Activated CD8-positive, alpha-beta T cell treated with anti-CD3 and anti-CD28 coated beads for 36 hours (primary cell): Measurements from ENCODE around the gene CDHR3. TPM values are rescaled to one million over a fixed set of nuclear protein-coding genes. Genes with fewer than 3 reads are reported as not detected.

ENCODE experiments used
- ATAC-seq: fragments of 200-7000 bp; cut with Tn5 transposase; one replicate; pipeline ENCODE4 v1.10.0; 2021; ENCODE audit warnings: mild to moderate bottlenecking, moderate library complexity
- CTCF ChIA-PET: fragments of 350-600 bp; sonication (Branson Sonifier 250); formaldehyde crosslinking; loops from one replicate; lab custom pipeline; 2021; ENCODE audit warnings: antibody characterized with exemption; lab: Charles Lee
- POLR2A ChIA-PET: fragments of 350-600 bp; sonication (Branson Sonifier 250); formaldehyde crosslinking; loops from one replicate; lab custom pipeline; 2021; ENCODE audit warnings: antibody characterized with exemption; lab: Charles Lee
- DNase-seq: peaks from one replicate; pipeline ENCODE4 v3.0.0-alpha.2; 2020
- H3K27ac Mint-ChIP-seq: one replicate; pipeline ENCODE4 v1.8.0; 2021; ENCODE audit warnings: mild to moderate bottlenecking, mixed read lengths
- H3K27me3 Mint-ChIP-seq: one replicate; pipeline ENCODE4 v1.8.0; 2021; ENCODE audit warnings: mixed read lengths
- H3K36me3 Mint-ChIP-seq: one replicate; pipeline ENCODE4 v1.8.0; 2021; ENCODE audit warnings: low read depth, mixed read lengths
- H3K4me1 Mint-ChIP-seq: one replicate; pipeline ENCODE4 v1.8.0; 2021; ENCODE audit warnings: low read depth, mixed read lengths
- H3K4me3 Mint-ChIP-seq: one replicate; pipeline ENCODE4 v1.8.0; 2021; ENCODE audit warnings: mild to moderate bottlenecking, moderate library complexity, mixed read lengths
- H3K9me3 Mint-ChIP-seq: one replicate; pipeline ENCODE4 v1.8.0; 2021; ENCODE audit warnings: mixed read lengths
- CTCF ChIP-seq: fragments of 200-600 bp; IDR thresholded peaks from one replicate; pipeline ENCODE4 v1.8.0; 2022; ENCODE audit warnings: antibody characterized with exemption, mild to moderate bottlenecking
- intact Hi-C: fragments of 100-400 bp; cut with micrococcal nuclease; formaldehyde crosslinking; loops from one replicate; pipeline ENCODE4 v1.10.0; 2022
- total RNA-seq, 2 experiments: library from RNA; stranded (reverse); gene quantifications; one replicate each; pipeline ENCODE4 v1.2.3, GENCODE V29; 2021

CDHR3 gene
- total RNA-seq, 2 experiments from 2014 or later: 0.58 to 0.74 TPM

- Mint-ChIP-seq H3K4me1 (peaks cover 22% of the 10 kb centered on the region), H3K27ac (no peak overlapping the region), H3K27me3 (no peaks in the 10 kb centered on the region), H3K4me3 (no peak overlapping the region), H3K36me3 (no peaks in the 10 kb centered on the region), H3K9me3 (no peaks in the 10 kb centered on the region)
- ChIA-PET POLR2A (interaction anchor here (0.6 kb wide), 1 partner anchor 398 kb away, joined by 3 read pairs; no protein-coding TSS in a partner anchor), CTCF (interaction anchor here (1.4 to 7.0 kb wide), 3 partner anchors 18 to 390 kb away, joined by 5 to 104 read pairs (median 97); no protein-coding TSS in a partner anchor)
- intact Hi-C loops: loop anchor here (10.0 kb wide), 1 partner anchor 111 kb away; no protein-coding TSS in a partner anchor
- TF ChIP-seq CTCF: no peak
- ATAC-seq (no peak), DNase-seq (no peak)
These were observed 82.5 kb downstream of the CDHR3 start for GRCh38 chr7:106045586-106045985.

GRCh38 chr7:106047184-106047583 is 84.1 kb downstream of the CDHR3 start:
- Mint-ChIP-seq H3K4me3 (no peak overlapping the region), H3K9me3 (no peaks in the 10 kb centered on the region), H3K27ac (no peak overlapping the region), H3K4me1 (peaks cover 7% of the 10 kb centered on the region), H3K36me3 (no peaks in the 10 kb centered on the region), H3K27me3 (no peaks in the 10 kb centered on the region)
- intact Hi-C loops: loop anchor here (10.0 kb wide), 1 partner anchor 112 kb away; no protein-coding TSS in a partner anchor
- no peak for TF ChIP-seq CTCF
- DNase-seq: no peak
- ChIA-PET POLR2A (no interaction called here), CTCF (interaction anchor here (0.8 to 3.0 kb wide), 6 partner anchors 13 to 395 kb away, joined by 3 to 17 read pairs (median 3); no protein-coding TSS in a partner anchor)
- no peak for ATAC-seq

GRCh38 chr7:106047818-106048705 is 85.0 kb downstream of the CDHR3 start:
- intact Hi-C loops: loop anchor here (10.0 kb wide), 1 partner anchor 113 kb away; no protein-coding TSS in a partner anchor
- Mint-ChIP-seq H3K36me3 (no peaks in the 10 kb centered on the region), H3K4me1 (no peaks in the 10 kb centered on the region), H3K27ac (no peak overlapping the region), H3K9me3 (no peaks in the 10 kb centered on the region), H3K27me3 (no peaks in the 10 kb centered on the region), H3K4me3 (no peak overlapping the region)
- ChIA-PET CTCF (interaction anchor here (0.8 to 3.0 kb wide), 3 partner anchors 12 to 288 kb away, joined by 3 to 17 read pairs (median 3); no protein-coding TSS in a partner anchor), POLR2A (interaction anchor here (0.6 to 0.9 kb wide), 2 partner anchors 35 to 863 kb away, joined by 3 to 5 read pairs; no protein-coding TSS in a partner anchor)
- ATAC-seq (no peak), DNase-seq (no peak)
- no peak for TF ChIP-seq CTCF

GRCh38 chr7:106048706-106049020 is 85.6 kb downstream of the CDHR3 start:
- Mint-ChIP-seq H3K4me3 (no peak overlapping the region), H3K27me3 (no peaks in the 10 kb centered on the region), H3K9me3 (no peaks in the 10 kb centered on the region), H3K4me1 (no peaks in the 10 kb centered on the region), H3K27ac (no peak overlapping the region), H3K36me3 (no peaks in the 10 kb centered on the region)
- TF ChIP-seq CTCF: no peak
- ChIA-PET POLR2A (interaction anchor here (0.9 kb wide), 1 partner anchor 34 kb away, joined by 5 read pairs; no protein-coding TSS in a partner anchor), CTCF (interaction anchor here (3.0 kb wide), 1 partner anchor 105 kb away, joined by 17 read pairs; no protein-coding TSS in a partner anchor)
- intact Hi-C loops: loop anchor here (10.0 kb wide), 1 partner anchor 114 kb away; no protein-coding TSS in a partner anchor
- ATAC-seq (no peak), DNase-seq (no peak)
